ENCODE data around the gene CALN1.

Gene CALN1

DNA sequence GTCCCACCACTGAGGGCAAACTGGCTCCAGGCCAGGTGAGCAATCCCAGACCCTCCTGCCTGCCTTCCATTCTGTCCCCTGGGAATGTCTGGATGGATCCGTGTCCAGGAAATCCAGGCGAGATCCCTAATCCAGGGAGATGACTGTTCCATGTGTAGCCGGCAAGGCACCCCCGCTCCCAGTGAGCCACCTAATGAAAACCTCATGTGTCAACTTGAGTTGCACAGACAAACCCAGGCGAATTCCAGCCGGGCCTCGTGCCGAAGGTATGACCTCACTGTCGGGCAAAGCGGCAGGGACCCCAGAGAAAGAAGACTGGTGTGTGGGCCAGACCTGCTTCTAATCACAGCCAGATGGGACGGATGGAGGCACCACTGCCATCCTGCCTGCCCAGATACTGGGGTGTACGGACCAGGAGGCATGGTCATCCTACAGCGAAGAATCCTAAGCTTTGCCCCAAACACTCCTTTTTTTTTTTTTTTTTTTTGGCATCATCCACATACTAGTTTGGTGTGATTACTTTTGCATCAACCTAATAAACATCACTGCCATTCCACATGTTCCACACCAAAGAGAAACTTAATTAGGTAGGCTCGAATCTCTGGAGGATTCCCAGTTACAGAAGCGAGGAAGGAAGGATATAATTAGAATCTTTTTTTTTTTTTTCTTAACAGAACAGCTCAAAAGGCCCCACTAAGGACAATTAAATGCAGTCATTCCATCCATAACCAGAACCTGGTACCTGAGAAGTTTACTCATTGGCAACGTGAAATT is 313.1 kb downstream of the CALN1 start:
- TF ChIP-seq CTCF (IDR thresholded peaks at IDR 0.05; ENCODE audit: insufficient read depth, low read length, poor library complexity, severe bottlenecking), result no peak
- H3K36me3 ChIP-seq (ENCODE audit: control insufficient read depth, insufficient read depth, low read length), result no peaks in the 10 kb centered on the region
- H3K4me3 ChIP-seq (replicated peaks; ENCODE audit: low read depth, low read length), result no peak overlapping the region
- DNase-seq (ENCODE audit: extremely low read depth, insufficient read length), result no peak
- no peaks in the 10 kb centered on the region for H3K27me3 ChIP-seq (replicated peaks; ENCODE audit: control insufficient read depth, insufficient read depth, low read length)

DNA sequence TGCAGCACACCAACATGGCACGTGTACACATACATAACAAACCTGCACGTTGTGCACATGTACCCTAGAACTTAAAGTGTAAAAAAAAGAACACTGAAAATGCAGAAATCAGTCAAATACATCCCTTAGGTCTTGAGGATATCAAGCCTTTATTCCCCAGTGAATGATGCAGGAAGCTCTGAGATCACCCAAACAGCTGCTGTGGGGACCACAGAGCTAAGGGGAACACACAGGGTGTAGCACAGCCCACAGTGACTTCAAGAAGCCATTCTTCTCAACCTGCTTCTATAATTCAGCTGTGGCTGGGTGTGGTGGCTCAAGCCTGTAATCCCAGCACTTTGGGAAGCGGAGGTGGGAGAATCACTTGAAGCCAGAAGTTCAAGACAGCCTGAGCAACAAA is 314.9 kb downstream of the CALN1 start:
- TF ChIP-seq CTCF (IDR thresholded peaks at IDR 0.05; ENCODE audit: insufficient read depth, low read length, poor library complexity, severe bottlenecking), result no peak
- Histone ChIP-seq H3K4me3 (replicated peaks; ENCODE audit: low read depth, low read length) (no peak overlapping the region), H3K36me3 (ENCODE audit: control insufficient read depth, insufficient read depth, low read length) (no peaks in the 10 kb centered on the region), H3K27me3 (replicated peaks; ENCODE audit: control insufficient read depth, insufficient read depth, low read length) (no peaks in the 10 kb centered on the region)
- no peak for DNase-seq (ENCODE audit: extremely low read depth, insufficient read length)

DNA sequence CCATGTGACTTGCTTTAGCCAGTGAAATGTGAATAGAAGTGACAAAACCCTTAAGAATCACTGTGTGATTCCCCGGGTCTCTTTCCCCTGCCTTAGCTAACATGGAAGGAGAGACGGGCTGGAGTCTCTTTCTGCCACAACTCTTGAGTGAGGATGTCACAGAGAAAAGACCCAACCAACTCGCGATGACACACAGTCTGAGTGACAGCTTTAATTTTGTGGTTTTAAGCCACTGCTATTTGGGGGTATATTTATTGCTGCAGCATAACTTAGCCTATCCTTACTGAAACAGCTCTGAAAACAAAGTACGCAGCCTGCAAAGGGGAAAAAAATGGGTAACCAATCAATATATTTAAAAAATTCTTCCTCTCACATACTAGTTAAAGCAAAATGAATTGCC is 319.4 kb downstream of the CALN1 start:
- TF ChIP-seq CTCF (IDR thresholded peaks at IDR 0.05; ENCODE audit: insufficient read depth, low read length, poor library complexity, severe bottlenecking), result no peak
- Histone ChIP-seq H3K4me3 (replicated peaks; ENCODE audit: low read depth, low read length) (no peak overlapping the region), H3K27me3 (replicated peaks; ENCODE audit: control insufficient read depth, insufficient read depth, low read length) (no peaks in the 10 kb centered on the region), H3K36me3 (ENCODE audit: control insufficient read depth, insufficient read depth, low read length) (no peaks in the 10 kb centered on the region)
- DNase-seq (ENCODE audit: extremely low read depth, insufficient read length), result no peak

GRCh38 chr7:72087926-72088325 is 324.2 kb downstream of the CALN1 start:
- no peak for DNase-seq (ENCODE audit: extremely low read depth, insufficient read length)
- Histone ChIP-seq H3K27me3 (replicated peaks; ENCODE audit: control insufficient read depth, insufficient read depth, low read length) (no peaks in the 10 kb centered on the region), H3K4me3 (replicated peaks; ENCODE audit: low read depth, low read length) (no peak overlapping the region), H3K36me3 (ENCODE audit: control insufficient read depth, insufficient read depth, low read length) (no peaks in the 10 kb centered on the region)
- no peak for TF ChIP-seq CTCF (IDR thresholded peaks at IDR 0.05; ENCODE audit: insufficient read depth, low read length, poor library complexity, severe bottlenecking)

- Histone ChIP-seq H3K36me3 (ENCODE audit: control insufficient read depth, insufficient read depth, low read length) (no peaks in the 10 kb centered on the region), H3K4me3 (replicated peaks; ENCODE audit: low read depth, low read length) (no peak overlapping the region), H3K27me3 (replicated peaks; ENCODE audit: control insufficient read depth, insufficient read depth, low read length) (no peaks in the 10 kb centered on the region)
- TF ChIP-seq CTCF (IDR thresholded peaks at IDR 0.05; ENCODE audit: insufficient read depth, low read length, poor library complexity, severe bottlenecking), result no peak
- DNase-seq (ENCODE audit: extremely low read depth, insufficient read length), result peak; percentile 27
Measured at GRCh38 chr7:72080865-72081510, 331.1 kb downstream of the CALN1 start.

All from GM06990 (cell line).